ENCODE results near the gene TPSAB1. TPM values are rescaled to one million over a fixed set of nuclear protein-coding genes. Genes with fewer than 3 reads are reported as not detected.
A peak's percentile ranks its signal among the peaks of the same experiment; 100 is the strongest.

TPSAB1 gene
- total and polyA plus RNA-seq, 8 donors = 1.1 to 17.0 (median 4.9) TPM

GRCh38 chr16:1259760-1260068 lies 19.2 kb downstream of the TPSAB1 start:
- Histone ChIP-seq H3K36me3 (no peaks in the 10 kb centered on the region), H3K9me3 (no peaks in the 10 kb centered on the region), H3K4me1 (no peaks in the 10 kb centered on the region), H3K4me3 (no peak overlapping the region), H3K27me3 (peaks cover 0 to 5% (median 0%) of the 10 kb centered on the region in 4 donors), H3K27ac (no peak overlapping the region)
- intact Hi-C loops (cut with DNase I) = no loop called here
- FAIRE-seq (no peak), ATAC-seq (no peak), DNase-seq (peak in 1 of 6 donors; percentile 59)
- TF ChIP-seq CTCF (IDR thresholded peaks at IDR 0.05) = no peak
- 10 to 17% methylated on average over 11 of the region's 11 CpGs for WGBS, 2 donors

- WGBS, 2 donors = 53 to 58% methylated on average over 36 of the region's 36 CpGs
- TF ChIP-seq CTCF (IDR thresholded peaks at IDR 0.05) = no peak
- Histone ChIP-seq H3K27me3 (peaks cover 0 to 5% (median 0%) of the 10 kb centered on the region in 4 donors), H3K4me3 (no peak overlapping the region), H3K27ac (no peak overlapping the region), H3K4me1 (no peaks in the 10 kb centered on the region), H3K36me3 (no peaks in the 10 kb centered on the region), H3K9me3 (no peaks in the 10 kb centered on the region)
- DNase-seq = peak in 2 of 6 donors; percentile 17 to 62
- no peak for ATAC-seq
- no peak for FAIRE-seq
- intact Hi-C loops (cut with DNase I) = no loop called here
These were observed 19.7 kb downstream of the TPSAB1 start for GRCh38 chr16:1260101-1260680.

- WGBS, 2 donors = 11 to 13% methylated on average over 40 to 47 of the region's 47 CpGs
- no peak overlapping the region for H3K4me3 ChIP-seq
- intact Hi-C loops (cut with DNase I) = no loop called here
- DNase-seq (peak in 1 of 6 donors; percentile 57), ATAC-seq (no peak), FAIRE-seq (no peak)
- H3K27me3 ChIP-seq = peaks cover 0 to 5% (median 0%) of the 10 kb centered on the region in 4 donors
- H3K9me3 ChIP-seq = no peaks in the 10 kb centered on the region
- H3K27ac ChIP-seq = no peak overlapping the region
- no peak for TF ChIP-seq CTCF (IDR thresholded peaks at IDR 0.05)
- H3K36me3 ChIP-seq = no peaks in the 10 kb centered on the region
- no peaks in the 10 kb centered on the region for H3K4me1 ChIP-seq
These were observed 20.8 kb downstream of the TPSAB1 start for GRCh38 chr16:1261131-1261892.

GRCh38 chr16:1262210-1262845 lies 21.8 kb downstream of the TPSAB1 start:
- ATAC-seq (no peak), DNase-seq (no peak), FAIRE-seq (no peak)
- TF ChIP-seq CTCF (IDR thresholded peaks at IDR 0.05) = no peak
- Histone ChIP-seq H3K4me1 (no peaks in the 10 kb centered on the region), H3K27ac (no peak overlapping the region), H3K9me3 (no peaks in the 10 kb centered on the region), H3K36me3 (no peaks in the 10 kb centered on the region), H3K4me3 (no peak overlapping the region), H3K27me3 (peaks cover 0 to 5% (median 0%) of the 10 kb centered on the region in 4 donors)
- 63 to 78% methylated on average over 30 to 32 of the region's 32 CpGs for WGBS, 2 donors
- intact Hi-C loops (cut with DNase I) = no loop called here
